PFSK-1 (cell line): ENCODE results near the gene C1orf21.

Experiments
- FOXP2 ChIP-seq: optimal IDR thresholded peaks from 2 replicates; pipeline ENCODE3; 2011; ENCODE audit warnings: borderline replicate concordance, control low read depth, inconsistent platforms; ENCODE audit not compliant: insufficient read depth; ENCODE audit errors: extremely low read length, extremely low read depth
- POLR2AphosphoS5 ChIP-seq: IDR thresholded peaks from 2 replicates; pipeline ENCODE4 v1.6.1; 2012; ENCODE audit warnings: low read depth, mild to moderate bottlenecking, control low read depth, low read length, moderate library complexity
- REST ChIP-seq, 2 experiments: IDR thresholded peaks; 2 replicates each; pipeline versions ENCODE4 v1.6.1 to v1.8.0; 2011 to 2012; ENCODE audit warnings: low read depth in 2 of 2, low read length in 2 of 2, control low read depth in 1 of 2, inconsistent platforms in 1 of 2, mild to moderate bottlenecking in 1 of 2, moderate library complexity in 1 of 2; ENCODE audit not compliant: insufficient read depth in 1 of 2
- SIN3A ChIP-seq: IDR thresholded peaks from 2 replicates; pipeline ENCODE4 v1.6.1; 2012; ENCODE audit warnings: mild to moderate bottlenecking, low read length, moderate library complexity, borderline replicate concordance; ENCODE audit not compliant: insufficient read depth
- TAF1 ChIP-seq: IDR thresholded peaks from 2 replicates; pipeline ENCODE4 v1.6.1; 2012; ENCODE audit warnings: low read length, control low read depth, borderline replicate concordance; ENCODE audit not compliant: insufficient read depth

Gene C1orf21

DNA sequence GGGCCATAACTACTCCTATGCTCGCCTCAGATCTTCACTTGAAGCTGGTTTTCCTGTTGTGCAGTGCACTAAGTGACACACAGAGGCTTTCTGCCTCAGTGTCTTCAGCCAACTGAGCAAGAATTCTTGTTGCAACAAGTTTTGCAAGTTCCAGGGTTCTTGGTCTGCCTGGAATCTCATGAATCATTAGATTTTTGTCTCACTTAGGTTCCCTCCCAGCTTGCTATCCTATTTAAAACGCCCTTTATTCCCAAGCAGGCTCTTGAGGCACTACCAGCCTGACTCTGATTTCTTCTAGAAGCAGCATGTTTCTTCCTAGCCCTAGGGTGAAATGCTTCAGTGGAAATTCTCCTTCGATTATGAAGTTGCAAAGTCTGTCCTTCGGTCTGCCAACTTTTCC lies 158.8 kb downstream of the C1orf21 start:
- no peak for TF ChIP-seq FOXP2
- no peak for TF ChIP-seq REST (IDR thresholded peaks at IDR 0.05; ENCODE audit: insufficient read depth in 1 of 2, low read depth in 2 of 2, low read length in 2 of 2)
- no peak for TF ChIP-seq TAF1
- TF ChIP-seq POLR2AphosphoS5 = no peak
- TF ChIP-seq SIN3A = no peak

GRCh38 chr1:184552446-184552845 lies 165.6 kb downstream of the C1orf21 start:
- TF ChIP-seq SIN3A (no peak), POLR2AphosphoS5 (no peak)

GRCh38 chr1:184553845-184554244 lies 167.0 kb downstream of the C1orf21 start:
- TF ChIP-seq POLR2AphosphoS5 (no peak), REST (IDR thresholded peaks at IDR 0.05; ENCODE audit: insufficient read depth in 1 of 2, low read depth in 2 of 2, low read length in 2 of 2) (no peak), TAF1 (no peak)

- TF ChIP-seq FOXP2 (no peak), POLR2AphosphoS5 (no peak), SIN3A (no peak), TAF1 (no peak), REST (IDR thresholded peaks at IDR 0.05; ENCODE audit: insufficient read depth in 1 of 2, low read depth in 2 of 2, low read length in 2 of 2) (no peak)
These were observed 169.1 kb downstream of the C1orf21 start for GRCh38 chr1:184555665-184556641.

DNA sequence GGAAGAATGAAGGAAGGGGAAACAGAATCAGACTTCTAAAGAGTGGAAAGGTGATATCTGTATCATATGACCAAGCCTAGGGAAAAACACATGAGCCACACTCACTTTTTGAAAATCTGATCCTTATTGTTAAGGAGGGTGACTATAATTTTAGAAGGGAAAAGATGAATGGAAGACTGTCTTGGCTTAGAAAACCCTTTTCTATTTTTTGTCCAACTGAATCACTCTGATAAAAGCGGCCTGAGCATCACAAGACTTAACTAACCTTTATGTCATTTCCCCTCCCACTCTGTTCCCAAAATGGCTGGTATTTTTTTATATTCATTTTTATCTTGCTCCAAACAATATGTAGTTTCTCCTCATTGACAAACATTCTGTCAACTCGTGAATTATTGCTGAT lies 169.8 kb downstream of the C1orf21 start:
- TF ChIP-seq REST (IDR thresholded peaks at IDR 0.05; ENCODE audit: insufficient read depth in 1 of 2, low read depth in 2 of 2, low read length in 2 of 2) (no peak), SIN3A (no peak), POLR2AphosphoS5 (no peak), FOXP2 (no peak), TAF1 (no peak)
